ENCODE measurements around the gene PPP2R5E.
"Not testable (repeated sequence)": the region's sequence is repeated elsewhere in the genome, so short reads cannot be mapped to it uniquely, and the experiment has no call there.

The PPP2R5E gene

GRCh38 chr14:63543000-63543825 is at the start of gene PPP2R5E:
Gene PPP2R5E (minus strand): TSS chr14:63543377. CDS start chr14:63539685, 3,692 bp downstream.
- peak; percentile 98 to 99 for DNase-seq

- DNase-seq, result not testable (repeated sequence)
Measured at GRCh38 chr14:63583046-63583445, 39.9 kb upstream of the PPP2R5E start.

- peak in 1 of 2 experiments; percentile 2 for DNase-seq
Measured at GRCh38 chr14:63581491-63581890, 38.3 kb upstream of the PPP2R5E start.

DNA sequence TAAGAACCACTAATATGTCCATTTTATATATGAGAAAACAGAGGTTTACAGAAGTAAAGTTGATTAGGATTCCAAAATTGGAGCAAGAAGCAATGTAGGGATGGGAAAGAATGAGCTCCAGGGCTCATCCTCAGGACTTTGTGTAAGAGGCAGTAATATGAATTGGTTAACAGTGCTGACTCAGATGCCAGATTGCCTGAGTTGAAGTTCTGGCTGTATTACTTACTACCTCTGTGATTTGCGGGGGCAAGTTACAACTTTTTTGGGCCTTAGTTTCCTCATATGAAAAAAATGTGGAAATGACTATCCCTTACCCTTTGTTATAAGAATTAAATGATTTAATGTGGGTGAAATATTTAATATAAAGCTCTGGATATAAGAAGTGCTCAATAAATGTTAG is 35.1 kb upstream of the PPP2R5E start:
- no peak for DNase-seq

DNA sequence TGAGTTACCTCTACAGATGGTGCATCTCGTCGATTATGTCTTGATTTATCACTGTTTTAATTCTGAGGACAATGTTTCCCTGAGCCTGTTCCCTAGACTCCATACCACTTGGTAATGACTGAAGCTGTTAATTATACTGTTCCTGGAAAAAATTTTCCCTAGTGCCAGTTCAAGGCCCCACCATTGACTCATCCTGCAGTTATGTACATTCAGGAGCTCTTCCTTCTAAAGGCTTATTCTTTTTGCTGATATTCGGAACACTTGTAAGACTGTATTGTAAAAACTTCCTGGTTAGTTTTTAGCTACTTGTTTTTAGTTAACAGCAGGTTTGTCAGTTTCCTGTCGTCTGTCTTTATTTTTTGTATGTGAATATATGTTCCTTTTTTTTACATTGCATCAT is 30.4 kb upstream of the PPP2R5E start:
- no peak for DNase-seq

GRCh38 chr14:63565448-63565847 is 22.3 kb upstream of the PPP2R5E start:
- DNase-seq, result no peak

- DNase-seq, result no peak
Measured at GRCh38 chr14:63564318-63564717, 21.1 kb upstream of the PPP2R5E start.

- no peak for DNase-seq
Measured at GRCh38 chr14:63563370-63564026, 20.3 kb upstream of the PPP2R5E start.

GRCh38 chr14:63562405-63562804 is 19.2 kb upstream of the PPP2R5E start:
- no peak for DNase-seq

DNA sequence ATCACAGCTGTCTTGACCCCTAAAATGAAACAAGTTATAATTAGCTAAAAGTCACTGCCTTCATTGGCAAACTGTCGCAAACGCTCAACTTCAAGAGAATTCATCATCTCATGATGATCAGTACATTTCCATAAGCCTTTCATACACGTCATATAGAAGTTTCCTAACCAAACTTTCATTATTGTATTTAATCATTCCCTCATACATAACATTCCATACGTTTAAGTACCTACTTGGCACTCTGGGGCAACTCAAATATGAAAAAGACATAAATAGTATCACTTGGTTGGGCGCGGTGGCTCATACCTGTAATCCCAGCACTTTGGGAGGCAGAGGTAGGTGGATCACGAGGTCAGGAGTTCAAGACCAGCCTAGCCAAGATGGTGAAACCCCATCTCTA is 12.4 kb upstream of the PPP2R5E start:
- no peak for DNase-seq

DNA sequence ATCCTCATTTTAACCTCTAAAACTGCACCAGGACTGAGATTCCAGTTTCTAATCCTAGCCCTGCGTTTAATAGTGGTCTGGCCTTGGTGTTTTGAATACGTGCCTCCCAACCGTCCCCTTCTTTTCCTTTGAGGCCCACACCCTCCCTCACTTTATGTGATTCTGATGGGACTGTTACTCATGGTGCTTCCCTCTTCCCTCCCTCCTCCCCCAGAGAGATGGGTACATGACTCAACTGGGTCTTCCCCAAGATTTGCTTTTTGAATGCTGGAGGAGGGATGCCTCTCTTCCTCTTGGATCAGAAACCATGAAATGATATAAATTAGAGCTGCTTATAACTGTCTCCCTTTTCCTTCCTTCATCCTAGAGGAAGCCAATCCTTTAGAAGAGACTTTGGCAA is 8.2 kb upstream of the PPP2R5E start:
- no peak for DNase-seq

- DNase-seq, result no peak
Measured at GRCh38 chr14:63547798-63548335, 4.7 kb upstream of the PPP2R5E start.

- no peak for DNase-seq
Measured at GRCh38 chr14:63545431-63545830, 2.3 kb upstream of the PPP2R5E start.

- DNase-seq, result peak in 1 of 2 experiments; percentile 3
Measured at GRCh38 chr14:63544591-63545299, 1.6 kb upstream of the PPP2R5E start.

GRCh38 chr14:63543826-63544406 is 739 bp upstream of the PPP2R5E start:
- DNase-seq, result peak in 1 of 2 experiments; percentile 28

- peak; percentile 5 to 47 for DNase-seq
Measured at GRCh38 chr14:63542231-63542999, 762 bp downstream of the PPP2R5E start.

DNA sequence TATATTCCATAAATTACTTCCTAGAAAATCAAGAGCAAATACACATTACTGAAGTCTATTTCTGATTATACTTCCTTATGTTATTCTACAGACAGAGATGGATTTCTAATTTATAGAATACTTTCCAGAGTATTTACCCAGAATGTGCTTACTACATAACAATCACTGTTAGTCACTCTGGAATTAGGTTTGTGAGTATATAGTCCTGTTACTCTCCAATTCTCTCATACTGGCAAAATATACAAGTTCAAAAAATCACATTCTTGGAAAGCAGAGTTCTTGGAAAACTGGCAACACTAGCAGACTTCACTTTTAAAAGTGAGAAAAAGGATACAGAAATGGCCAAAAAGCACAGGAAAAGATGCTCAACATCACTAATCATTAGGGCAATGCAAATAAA is 7.3 kb downstream of the PPP2R5E start:
- no peak for DNase-seq

- DNase-seq, result no peak
Measured at GRCh38 chr14:63533474-63533873, 9.7 kb downstream of the PPP2R5E start.

DNA sequence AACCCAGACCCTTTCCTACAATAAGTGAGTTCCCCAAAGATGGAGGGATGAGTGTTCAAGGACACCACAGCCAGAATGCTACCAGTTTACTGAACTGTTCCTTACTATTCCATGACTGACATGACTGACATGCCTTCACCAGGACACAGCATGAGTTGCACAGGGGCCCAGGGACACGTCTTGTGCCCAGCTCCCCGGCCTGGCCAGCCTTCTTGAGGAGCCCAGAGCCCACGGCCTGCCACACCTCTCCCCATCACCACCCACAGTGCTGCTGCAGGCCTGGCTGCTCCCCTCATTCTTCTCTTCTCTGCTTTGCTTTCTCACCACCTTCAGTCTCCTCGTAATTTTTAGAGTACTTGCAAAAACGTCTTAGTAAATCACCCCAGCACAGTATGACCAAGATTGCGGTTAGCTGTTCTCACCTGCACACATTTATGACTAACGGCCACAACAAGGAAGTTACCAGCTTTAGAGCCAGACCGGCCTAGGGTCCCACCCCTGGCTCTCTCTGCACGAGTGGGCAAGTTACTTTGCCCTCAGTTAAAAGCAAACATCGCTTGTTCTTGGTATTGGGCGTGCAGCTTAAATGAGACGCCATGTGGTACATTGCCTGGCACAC is 18.5 kb downstream of the PPP2R5E start:
- DNase-seq, result no peak

DNA sequence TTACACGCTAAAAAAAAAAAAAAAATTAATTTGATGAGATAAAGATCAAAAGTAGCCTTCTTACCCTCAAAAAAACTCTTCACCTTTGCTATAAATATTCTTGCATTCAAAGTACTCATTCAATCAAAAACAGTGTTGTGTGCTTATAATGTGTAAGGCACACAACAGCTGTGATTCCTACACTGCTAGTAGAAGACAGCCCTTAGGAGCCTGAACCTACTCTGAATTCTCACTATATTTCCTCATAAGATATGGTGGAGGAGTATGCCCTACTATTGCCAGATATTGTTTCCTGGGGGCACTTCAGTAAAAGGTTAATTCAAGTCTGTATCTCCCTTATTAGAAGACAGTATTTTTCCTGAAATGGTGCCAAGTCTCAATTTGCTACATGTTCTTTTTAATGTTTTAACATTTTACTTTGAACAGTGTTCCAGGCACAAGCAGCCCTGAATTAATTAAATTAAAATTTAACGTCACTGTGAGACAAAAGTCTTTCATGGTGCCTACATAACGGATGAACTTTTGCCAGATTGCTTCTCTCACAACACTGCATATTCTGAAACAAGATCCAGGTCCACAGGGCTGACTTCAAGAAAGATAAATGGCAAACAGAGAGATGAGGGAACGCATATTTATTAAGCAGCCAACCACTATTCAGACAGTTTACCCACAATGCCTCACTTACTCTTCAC is 19.3 kb downstream of the PPP2R5E start:
- no peak for DNase-seq

- DNase-seq, result not testable (repeated sequence)
Measured at GRCh38 chr14:63522511-63522910, 20.7 kb downstream of the PPP2R5E start.
